DMS79 (cell line): ENCODE measurements around the gene VPS52.
A peak's percentile ranks its signal among the peaks of the same experiment; 100 is the strongest.
"Not testable (repeated sequence)": the region's sequence is repeated elsewhere in the genome, so short reads cannot be mapped to it uniquely, and the experiment has no call there.

Source experiments
- DNase-seq: peaks from one replicate; lab custom pipeline; 2025; lab: John Stamatoyannopoulos, UW

VPS52 gene

DNA sequence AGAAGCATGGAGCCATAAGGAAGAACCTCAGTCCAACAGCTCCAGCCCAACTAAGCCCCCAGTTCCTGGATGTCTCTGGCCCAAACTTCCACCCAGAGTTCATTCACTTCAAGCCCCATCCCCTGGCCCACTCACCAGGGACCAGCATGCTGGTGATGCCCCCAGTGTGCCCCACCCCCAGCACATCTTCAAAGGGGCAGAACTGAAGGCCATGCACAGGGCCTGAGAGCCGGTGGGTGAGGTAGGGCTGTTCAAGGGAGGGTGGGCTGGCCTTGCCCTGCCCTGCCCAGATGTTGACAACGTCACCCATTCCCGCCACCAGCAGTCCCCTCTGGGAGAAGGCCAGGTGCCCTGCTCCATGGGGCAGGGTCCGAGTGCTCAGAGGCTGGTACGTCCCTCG, 8.9 kb upstream of the VPS52 start:
- no peak for DNase-seq

DNA sequence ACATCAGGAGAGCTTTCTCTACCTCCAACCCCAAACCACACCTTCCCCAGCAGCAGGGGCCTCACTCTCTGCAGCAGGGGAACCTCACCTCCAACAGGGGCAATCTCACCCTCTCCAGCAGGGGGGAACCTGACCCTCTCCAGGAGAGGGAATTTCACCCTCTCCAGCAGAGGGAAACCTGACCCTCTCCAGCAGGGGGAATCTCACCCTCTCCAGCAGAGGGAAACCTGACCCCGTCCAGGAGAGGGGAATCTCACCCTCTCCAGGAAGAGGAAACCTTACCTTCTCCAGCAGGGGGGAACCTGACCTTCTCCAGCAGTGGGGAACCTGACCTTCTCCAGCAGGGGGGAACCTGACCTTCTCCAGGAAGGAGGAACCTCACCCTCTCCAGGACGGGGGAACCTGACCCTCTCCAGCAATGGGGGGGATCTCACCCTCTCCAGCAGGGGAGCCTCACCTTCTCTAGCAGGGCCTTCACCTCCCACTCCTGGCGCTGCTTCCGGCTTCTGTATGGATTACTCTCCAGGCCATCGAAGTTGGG, 8.4 kb upstream of the VPS52 start:
- DNase-seq = no peak

DNA sequence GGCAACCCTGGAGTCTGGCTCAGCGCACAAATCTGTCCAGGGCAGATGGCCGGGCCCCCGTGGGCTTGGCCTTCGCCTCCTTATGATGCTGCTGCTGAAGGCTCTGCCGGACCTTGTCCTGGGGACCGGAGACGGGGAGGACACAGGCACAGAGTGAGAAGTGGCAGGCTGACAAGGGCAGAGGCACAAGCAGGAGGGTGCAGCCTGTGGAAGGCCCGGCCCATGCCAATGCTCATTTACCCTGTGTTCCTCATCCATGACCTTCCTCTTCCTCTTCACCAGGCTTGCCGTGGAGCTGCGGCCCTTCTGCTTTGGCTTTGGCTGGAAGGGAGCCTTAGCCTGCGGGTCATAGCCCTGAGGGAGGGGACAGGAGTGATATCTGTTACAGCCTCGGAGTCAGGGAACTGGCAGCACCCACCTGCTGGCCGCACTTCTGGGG, 7.6 kb upstream of the VPS52 start:
- no peak for DNase-seq

DNA sequence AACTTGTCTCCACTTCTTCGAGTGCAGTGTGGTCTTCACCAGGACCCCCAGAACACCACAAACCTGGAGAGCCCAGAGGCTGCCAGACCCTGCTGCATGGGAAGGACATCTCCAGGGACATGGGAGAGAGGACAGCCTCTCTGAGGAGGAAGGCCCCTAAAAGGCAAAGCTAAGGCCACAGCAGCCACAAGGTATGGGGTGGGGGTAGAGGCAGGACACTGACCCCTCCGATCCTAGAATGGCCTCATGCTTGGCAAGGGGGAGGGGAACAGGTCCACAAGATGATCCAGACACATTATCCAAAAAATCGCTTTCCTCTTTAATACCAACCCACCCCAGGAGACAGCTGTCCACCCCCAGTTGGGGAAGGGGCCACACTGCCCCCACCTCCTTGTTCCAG, 7.1 kb upstream of the VPS52 start:
- DNase-seq = no peak

DNA sequence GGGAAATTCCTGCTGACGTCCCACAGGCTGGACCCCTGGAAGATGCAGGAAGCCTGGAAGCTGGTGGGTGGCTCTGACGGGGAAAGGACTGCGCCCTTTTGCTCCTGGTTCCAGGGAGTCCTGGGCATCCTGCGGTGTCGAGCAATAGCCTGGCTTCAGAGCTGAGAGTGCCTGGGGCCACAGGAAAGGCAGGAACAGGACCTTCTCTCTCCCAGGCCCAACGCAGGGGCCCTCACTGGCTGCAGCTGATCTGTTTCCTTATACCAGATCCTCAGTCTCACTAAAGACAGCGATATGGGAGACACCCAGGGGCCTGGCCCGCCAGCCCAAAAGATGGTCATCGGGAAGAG, 6.7 kb upstream of the VPS52 start:
- DNase-seq = no peak

DNA sequence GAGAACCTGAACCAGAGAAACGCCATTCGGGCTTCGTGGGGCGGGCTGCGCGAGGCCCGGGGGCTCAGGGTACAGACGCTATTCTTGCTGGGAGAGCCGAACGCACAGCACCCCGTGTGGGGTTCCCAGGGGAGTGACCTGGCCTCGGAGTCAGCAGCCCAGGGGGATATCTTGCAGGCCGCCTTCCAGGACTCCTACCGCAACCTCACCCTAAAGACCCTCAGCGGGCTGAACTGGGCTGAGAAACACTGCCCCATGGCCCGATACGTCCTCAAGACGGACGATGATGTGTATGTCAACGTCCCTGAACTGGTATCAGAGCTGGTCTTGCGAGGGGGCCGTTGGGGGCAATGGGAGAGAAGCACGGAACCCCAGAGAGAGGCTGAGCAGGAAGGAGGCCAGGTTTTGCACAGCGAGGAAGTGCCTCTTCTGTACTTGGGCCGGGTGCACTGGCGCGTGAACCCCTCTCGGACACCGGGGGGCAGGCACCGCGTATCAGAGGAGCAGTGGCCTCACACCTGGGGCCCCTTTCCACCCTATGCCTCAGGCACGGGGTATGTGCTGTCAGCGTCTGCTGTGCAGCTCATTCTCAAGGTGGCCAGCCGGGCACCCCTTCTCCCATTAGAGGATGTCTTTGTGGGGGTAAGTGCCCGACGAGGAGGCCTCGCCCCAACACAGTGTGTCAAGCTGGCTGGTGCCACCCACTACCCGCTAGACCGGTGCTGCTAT, 6.2 kb upstream of the VPS52 start:
- no peak for DNase-seq

DNA sequence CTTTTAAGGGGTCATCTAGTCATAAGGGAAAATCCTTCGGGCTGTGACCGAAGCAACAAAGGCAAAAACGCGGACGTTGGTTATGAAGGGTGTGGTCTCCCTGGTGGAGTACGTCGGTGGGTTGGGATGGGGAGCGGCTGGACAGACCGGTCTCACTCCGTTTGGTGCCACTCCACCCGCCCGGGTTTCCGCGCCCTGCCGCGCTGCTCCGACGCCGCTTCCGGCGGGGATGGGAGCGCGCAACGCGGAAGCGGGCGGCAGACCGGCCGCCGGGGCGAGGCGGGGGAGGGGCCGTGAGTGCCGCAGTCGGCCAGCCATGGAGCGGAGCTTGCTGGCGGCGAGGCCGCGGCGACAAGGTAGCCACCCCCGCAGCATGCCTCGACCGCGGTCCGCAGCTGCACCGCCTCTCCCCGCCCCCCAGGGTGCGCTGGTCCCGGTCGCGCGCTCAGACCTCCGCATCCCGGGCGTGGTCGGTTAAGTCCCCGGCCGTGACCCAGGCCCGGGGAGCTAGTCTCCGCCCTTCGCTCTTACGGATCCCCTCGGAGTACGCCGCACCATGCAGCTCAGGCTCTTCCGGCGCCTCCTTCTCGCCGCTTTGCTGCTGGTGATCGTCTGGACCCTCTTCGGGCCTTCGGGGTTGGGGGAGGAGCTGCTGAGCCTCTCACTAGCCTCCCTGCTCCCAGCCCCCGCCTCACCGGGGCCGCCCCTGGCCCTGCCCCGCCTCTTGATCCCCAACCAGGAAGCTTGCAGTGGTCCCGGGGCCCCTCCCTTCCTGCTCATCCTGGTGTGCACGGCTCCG, 5.4 kb upstream of the VPS52 start, which contains the start of gene B3GALT4:
Gene B3GALT4 (plus strand): TSS at position 260 of the 799 bp plus-strand sequence. CDS start 297 bp downstream, at position 557.
- DNase-seq = peak; percentile 82

DNA sequence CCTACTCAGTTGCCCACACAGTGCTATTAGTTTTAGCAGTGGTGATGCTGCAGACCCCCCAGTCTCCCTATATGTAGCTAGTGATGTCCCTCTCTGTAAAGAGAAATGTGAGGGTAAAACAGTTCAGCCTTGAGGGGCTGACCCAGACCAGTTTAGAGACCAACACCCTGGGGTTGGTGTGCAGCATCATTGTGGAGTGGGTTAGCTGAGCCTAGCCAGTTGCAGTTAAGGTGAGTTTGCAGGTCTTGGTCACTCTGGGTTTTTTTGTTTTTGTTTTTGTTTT, 4.8 kb upstream of the VPS52 start:
- DNase-seq = no peak

DNA sequence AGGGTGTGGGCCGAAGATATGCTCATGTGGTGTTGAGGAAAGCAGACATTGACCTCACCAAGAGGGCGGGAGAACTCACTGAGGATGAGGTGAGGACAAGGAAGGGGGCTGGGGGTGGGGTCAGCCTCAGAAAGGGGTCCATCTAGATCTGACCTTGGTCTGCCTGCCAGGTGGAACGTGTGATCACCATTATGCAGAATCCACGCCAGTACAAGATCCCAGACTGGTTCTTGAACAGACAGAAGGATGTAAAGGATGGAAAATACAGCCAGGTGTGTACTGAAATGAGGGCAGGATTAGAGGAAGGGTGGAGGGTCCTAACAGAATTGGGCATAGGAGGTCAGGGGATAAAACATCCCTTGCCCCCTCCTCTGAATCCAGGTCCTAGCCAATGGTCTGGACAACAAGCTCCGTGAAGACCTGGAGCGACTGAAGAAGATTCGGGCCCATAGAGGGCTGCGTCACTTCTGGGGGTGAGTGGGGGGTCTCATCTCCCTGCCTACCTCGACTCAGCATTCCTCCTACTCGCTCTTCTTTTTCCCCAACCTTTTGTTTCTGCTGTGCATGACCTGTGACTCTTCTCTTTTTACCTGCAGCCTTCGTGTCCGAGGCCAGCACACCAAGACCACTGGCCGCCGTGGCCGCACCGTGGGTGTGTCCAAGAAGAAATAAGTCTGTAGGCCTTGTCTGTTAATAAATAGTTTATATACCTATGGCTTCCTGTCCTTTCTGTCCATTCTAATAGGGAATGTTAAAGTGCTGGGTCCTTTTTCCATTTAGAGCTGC, 4.3 kb upstream of the VPS52 start:
- not testable (repeated sequence) for DNase-seq

DNA sequence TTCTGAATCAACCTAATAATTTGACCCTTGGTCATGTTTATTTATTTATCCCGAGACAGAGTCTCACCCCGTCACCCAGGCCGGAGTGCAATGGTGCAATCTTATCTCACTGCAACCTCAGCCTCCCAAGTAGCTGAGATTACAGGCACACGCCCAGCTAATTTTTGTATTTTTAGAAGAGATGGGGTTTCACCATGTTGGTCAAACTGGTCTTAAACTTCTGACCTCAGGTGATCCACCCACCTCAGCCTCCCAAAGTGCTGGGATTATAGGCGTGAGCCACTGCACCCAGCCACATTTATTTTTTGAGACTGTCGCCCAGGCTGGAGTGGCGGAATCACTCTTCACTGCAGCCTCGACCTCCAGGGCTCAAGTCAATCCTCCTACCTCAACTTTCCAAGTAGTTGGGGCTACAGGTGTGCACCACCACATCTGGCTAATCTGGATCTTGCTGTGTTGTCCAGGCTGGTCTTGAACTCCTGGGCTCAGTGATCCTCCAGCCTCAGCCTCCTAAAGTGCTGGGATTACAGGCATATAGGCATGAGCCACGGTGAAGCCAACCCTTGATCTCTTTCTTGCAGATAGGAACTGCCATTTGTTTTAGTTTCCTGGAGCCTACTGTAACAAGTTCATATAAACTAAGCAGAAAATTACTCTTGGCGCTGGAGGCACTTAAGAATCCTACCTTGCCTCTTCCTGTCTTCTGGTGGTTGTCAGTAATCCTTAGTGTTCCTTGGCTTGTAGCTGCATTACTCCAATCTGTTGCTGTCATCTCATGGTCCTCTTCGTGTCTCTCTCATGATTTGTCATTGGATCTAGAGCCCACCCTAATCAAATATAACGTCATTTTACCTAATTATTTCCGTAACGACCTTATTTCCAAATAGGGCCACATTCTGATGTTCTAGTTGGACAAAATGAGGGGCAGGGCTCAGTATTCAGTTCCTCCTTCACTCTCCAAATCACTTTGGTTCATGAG, 2.5 kb upstream of the VPS52 start:
- no peak for DNase-seq

DNA sequence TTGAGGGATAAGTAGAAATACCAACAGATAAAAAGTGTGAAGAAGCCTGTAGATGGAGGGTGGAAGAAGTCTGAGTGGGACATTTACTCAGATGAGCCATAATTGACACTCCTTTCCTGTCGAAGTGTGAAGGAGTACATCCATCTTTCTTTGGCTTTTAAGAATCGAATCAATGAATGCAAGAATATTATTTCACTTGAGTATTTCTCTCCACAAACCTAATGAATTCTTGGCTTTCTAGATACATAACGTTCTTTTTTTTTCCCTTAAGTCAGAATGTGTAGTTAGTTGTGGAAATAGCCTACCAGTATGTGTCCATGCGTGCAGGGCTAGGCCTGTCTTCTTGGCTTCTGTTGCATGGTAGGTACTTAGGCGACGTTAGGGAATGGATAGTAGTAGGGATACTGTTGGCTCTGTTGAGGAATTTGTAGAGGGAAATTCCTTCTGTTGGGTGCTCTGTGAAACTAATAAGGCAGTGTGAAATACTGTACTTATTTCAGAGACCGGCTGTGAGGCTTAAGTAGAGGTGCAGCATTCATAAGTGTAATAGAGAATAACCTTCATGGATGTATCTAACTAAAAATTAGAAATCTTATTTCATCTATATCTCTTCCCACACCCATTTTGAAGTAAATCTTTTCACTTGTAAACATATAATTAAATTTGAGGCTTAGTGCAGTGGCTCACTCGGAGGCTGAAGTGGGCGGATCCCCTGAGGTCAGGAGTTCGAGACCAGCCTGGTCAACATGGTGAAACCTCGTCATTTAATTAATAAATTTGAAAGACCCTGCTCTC, 1.6 kb upstream of the VPS52 start:
- no peak for DNase-seq

DNA sequence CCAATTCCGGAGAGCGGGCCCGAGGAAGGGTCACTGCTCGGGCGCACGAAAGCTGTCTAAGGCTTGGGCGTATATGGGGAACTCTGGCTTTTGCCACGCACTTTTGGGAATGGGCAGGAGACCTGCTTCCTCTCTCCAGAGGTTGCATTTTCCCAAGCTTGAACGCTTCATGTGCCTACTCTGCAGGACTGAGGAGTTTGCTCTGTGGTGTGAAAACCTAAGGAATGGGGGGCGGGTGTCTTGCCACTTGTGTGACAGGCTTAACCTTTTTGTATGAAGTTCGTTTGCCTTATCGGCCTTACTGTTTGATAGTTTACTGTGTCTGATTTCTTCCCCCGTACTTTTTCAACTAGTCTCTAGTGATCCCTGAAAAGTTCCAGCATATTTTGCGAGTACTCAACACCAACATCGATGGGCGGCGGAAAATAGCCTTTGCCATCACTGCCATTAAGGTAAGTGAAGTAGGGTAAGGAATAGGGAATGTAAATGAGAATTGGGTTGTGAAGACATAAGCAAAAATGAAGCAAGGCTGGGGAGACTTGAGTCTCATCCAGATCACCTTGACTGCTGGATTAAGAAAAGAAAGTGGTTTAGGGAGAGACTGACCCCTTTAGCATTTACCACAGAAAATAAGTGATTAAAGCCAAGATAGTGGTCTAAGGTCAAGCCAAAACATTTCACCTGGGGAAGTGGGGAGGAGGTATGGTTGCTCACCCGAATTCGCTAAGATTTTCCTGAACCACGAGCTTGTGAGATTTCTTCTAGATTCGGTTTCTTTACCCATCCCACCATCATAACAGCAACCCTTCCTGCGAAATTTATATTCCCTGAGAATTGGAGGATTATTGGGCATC, 826 bp upstream of the VPS52 start:
- DNase-seq = no peak

DNA sequence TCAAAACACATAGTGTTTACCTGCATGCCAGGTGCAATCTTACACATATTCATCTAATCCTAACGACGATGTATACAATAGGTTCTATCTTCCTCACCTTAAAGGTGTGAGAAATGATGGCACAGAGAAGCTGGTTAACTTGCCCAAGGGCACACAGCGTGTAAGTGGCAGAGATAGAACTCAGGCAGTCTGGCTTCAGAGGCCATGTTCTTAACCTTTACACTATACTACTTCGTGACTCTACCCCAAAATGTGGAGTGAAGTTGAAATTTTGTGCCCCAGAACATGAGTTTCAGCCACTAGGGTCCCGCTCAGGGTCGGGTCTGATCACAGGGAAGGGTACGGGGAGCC, 584 bp downstream of the VPS52 start:
- peak; percentile 27 for DNase-seq

DNA sequence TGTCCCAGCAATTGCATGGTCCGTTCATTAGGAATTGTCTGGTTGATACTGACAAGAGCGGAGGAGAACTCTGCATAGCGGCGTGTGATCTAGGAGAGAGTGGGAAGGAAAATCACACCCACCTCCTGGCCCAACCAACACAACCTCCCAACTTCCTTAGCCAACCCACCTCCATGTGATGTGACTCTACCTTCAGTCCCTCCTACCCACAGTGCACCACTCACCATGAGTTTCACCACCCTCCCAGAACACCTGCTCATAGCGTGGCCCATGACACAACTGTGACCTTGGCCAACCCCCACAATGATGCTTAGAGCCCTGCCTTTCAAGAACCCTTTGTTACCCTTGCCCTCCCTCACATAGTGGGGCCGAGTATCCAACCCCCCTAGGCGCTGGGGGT, 7.7 kb downstream of the VPS52 start:
- DNase-seq = no peak

DNA sequence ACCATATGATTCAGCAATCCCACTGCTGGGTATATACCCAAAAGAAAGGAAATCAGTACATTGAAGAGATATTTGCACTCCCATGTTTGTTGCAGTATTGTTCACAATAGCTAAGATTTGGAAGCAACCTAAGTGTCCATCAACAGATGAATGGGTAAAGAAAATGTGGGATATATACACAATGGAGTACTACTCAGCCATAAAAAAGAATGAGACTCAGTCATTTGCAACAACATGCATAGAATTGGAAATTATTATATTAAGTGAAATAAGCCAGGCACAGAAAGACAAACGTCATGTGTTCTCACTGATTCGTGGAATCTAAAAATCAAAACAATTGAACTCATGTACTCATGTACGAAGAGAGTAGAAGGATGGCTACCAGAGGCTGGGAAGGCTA, 9.2 kb downstream of the VPS52 start:
- not testable (repeated sequence) for DNase-seq

DNA sequence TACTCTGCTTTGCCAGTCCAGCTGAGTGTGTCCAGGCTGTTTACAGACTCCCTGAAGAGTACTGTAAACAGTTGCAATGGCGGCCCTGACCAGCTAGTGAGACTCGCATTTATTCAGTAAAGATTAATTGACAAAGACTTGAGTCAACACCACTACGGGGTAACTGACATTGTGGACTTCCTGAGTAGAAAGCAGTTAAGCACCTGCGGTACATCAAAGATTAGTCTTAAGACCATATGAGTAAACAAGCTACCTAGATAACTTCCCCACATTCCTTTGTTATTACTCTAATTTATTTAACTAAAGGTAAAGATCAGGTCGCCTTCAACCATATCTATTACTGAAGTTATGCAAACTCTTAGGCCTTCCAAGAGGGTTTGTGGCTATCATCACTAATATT, 12.6 kb downstream of the VPS52 start:
- DNase-seq = no peak

DNA sequence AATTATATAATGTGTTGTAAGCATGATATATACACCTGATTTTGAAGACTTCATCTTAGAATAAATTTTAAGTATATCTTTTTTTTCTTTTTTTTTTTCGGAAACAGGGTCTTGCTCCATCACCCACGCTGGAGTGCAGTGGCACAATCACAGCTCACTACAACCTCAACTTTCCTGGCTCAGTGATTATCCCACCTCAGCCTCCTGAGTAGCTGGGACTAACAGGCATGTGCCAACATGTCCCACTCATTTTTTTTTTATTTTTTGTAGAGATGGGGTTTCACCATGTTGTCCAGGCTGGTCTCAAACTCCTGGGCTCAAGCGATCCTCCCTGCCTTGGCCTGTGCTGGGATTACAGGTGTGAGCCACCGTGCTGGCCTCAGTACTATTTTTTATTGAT, 17.1 kb downstream of the VPS52 start:
- DNase-seq = no peak

DNA sequence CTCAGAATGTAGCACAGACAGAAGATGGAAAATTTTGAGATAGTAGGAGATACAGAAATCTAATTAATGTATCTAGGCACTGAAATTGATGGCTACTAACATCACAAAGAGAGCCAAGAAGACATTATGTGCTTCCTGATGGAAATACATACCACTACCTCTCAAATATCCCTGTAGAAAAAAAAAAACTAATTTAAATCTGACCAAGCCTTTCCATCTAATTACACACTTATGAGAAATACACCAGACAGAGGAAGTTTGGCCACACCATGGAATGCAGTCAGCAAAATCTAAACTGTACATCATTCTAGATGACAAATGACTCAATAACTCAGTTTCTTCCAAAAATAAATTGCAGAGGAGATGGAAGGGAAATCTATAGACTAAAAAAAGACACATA, 18.9 kb downstream of the VPS52 start:
- no peak for DNase-seq

DNA sequence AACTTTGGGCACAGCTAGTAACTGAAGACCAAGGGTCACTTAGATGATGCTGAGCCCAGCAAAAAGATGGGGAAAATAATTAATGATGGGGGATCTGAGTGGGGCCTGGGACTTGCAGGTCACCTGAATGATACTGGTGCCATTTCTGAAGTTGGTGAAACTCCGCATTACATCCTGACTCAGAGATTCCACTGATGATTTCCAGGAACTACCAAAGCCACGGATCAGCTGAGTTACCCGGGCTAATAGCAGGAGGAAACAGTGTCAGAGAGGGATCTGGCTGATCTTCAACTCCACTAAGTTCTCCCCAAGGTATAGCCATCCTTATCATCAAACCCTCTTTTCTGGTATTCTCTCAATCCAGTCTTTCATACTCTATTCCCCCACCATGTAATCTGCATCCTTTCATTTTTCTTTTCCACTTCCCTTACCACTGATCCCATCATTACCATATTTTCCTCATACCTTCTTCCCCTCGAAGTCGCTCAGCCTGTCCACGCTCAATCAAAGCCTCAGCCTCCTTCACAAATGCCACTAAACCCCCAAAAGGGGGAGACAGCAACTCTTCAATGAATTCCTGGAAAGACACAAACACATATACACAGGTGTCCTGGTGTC, 20.2 kb downstream of the VPS52 start:
- DNase-seq = no peak
